Measurements from ENCODE around the gene HMMR. TPM values are rescaled to one million over a fixed set of nuclear protein-coding genes. Genes with fewer than 3 reads are reported as not detected.

The HMMR gene
- total and polyA plus RNA-seq, 2 of the 4 experiments (the other 2 are of a cell fraction) = 13.0 to 24.6 TPM

GRCh38 chr5:163503106-163504078 is 43.0 kb downstream of the HMMR start (continued):
- TF ChIP-seq CTCF (conservative IDR thresholded peaks at IDR 0.05; ENCODE audit: low read depth, low read length) (peak; percentile 43), SMC3 (IDR thresholded peaks at IDR 0.05; ENCODE audit: low read depth, low read length) (peak; percentile 31)

Data from IMR-90 (cell line).